ENCODE data around the gene TMCO6. TPM values are rescaled to one million over a fixed set of nuclear protein-coding genes. Genes with fewer than 3 reads are reported as not detected.
A peak's percentile ranks its signal among the peaks of the same experiment; 100 is the strongest.

The TMCO6 gene
- total and polyA plus RNA-seq, 9 of the 15 experiments (the other 6 are each of a cell fraction or from before 2014, with no cell fraction given), result 3.4 to 46.4 (median 16.7) TPM

DNA sequence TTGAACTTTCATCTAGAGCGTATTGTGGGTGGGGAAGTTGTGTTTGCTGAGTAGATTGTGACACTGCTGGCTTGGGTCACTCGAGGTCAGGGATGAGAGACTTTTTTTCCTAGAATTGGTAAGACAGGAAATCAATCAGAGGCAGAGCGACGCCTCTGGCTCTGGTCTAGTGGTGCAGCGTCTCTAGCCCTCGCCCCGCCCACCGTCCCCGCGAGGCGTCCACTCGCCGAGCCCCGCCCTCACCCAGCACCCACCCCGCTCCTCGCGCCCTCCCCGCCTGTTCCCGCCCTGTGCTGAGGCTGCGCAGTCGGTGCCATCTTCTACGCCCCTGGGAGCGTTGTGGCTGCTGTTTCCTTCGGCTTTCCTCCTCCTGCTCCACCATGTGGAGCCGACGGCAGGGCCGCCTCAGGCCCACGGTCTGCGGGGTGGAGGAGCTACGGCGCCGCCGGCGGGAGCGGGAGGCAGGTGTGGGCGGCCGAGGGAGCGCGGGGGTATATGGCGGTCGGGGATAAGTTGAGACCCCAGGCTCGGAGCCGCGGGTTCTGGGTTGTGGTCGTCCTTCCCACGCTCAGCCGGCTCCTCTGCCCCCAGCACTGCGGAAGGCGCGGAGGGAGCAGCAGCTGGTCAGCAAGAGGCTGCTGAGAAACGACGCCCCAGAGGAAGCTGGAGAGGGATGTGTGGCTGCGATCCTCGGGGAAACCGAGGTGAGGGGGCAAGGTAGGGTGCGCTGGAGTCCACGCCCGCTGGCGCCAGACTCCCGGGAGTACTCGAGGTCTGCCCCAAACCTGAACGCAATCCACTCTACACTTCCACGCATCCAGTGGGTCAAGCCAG, at the start of gene TMCO6 (continued):
- TF ChIP-seq, protein P1, sequence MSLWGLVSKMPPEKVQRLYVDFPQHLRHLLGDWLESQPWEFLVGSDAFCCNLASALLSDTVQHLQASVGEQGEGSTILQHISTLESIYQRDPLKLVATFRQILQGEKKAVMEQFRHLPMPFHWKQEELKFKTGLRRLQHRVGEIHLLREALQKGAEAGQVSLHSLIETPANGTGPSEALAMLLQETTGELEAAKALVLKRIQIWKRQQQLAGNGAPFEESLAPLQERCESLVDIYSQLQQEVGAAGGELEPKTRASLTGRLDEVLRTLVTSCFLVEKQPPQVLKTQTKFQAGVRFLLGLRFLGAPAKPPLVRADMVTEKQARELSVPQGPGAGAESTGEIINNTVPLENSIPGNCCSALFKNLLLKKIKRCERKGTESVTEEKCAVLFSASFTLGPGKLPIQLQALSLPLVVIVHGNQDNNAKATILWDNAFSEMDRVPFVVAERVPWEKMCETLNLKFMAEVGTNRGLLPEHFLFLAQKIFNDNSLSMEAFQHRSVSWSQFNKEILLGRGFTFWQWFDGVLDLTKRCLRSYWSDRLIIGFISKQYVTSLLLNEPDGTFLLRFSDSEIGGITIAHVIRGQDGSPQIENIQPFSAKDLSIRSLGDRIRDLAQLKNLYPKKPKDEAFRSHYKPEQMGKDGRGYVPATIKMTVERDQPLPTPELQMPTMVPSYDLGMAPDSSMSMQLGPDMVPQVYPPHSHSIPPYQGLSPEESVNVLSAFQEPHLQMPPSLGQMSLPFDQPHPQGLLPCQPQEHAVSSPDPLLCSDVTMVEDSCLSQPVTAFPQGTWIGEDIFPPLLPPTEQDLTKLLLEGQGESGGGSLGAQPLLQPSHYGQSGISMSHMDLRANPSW (CRISPR knock-in tag; IDR thresholded peaks at IDR 0.05), result no peak
- TF ChIP-seq, protein P2, sequence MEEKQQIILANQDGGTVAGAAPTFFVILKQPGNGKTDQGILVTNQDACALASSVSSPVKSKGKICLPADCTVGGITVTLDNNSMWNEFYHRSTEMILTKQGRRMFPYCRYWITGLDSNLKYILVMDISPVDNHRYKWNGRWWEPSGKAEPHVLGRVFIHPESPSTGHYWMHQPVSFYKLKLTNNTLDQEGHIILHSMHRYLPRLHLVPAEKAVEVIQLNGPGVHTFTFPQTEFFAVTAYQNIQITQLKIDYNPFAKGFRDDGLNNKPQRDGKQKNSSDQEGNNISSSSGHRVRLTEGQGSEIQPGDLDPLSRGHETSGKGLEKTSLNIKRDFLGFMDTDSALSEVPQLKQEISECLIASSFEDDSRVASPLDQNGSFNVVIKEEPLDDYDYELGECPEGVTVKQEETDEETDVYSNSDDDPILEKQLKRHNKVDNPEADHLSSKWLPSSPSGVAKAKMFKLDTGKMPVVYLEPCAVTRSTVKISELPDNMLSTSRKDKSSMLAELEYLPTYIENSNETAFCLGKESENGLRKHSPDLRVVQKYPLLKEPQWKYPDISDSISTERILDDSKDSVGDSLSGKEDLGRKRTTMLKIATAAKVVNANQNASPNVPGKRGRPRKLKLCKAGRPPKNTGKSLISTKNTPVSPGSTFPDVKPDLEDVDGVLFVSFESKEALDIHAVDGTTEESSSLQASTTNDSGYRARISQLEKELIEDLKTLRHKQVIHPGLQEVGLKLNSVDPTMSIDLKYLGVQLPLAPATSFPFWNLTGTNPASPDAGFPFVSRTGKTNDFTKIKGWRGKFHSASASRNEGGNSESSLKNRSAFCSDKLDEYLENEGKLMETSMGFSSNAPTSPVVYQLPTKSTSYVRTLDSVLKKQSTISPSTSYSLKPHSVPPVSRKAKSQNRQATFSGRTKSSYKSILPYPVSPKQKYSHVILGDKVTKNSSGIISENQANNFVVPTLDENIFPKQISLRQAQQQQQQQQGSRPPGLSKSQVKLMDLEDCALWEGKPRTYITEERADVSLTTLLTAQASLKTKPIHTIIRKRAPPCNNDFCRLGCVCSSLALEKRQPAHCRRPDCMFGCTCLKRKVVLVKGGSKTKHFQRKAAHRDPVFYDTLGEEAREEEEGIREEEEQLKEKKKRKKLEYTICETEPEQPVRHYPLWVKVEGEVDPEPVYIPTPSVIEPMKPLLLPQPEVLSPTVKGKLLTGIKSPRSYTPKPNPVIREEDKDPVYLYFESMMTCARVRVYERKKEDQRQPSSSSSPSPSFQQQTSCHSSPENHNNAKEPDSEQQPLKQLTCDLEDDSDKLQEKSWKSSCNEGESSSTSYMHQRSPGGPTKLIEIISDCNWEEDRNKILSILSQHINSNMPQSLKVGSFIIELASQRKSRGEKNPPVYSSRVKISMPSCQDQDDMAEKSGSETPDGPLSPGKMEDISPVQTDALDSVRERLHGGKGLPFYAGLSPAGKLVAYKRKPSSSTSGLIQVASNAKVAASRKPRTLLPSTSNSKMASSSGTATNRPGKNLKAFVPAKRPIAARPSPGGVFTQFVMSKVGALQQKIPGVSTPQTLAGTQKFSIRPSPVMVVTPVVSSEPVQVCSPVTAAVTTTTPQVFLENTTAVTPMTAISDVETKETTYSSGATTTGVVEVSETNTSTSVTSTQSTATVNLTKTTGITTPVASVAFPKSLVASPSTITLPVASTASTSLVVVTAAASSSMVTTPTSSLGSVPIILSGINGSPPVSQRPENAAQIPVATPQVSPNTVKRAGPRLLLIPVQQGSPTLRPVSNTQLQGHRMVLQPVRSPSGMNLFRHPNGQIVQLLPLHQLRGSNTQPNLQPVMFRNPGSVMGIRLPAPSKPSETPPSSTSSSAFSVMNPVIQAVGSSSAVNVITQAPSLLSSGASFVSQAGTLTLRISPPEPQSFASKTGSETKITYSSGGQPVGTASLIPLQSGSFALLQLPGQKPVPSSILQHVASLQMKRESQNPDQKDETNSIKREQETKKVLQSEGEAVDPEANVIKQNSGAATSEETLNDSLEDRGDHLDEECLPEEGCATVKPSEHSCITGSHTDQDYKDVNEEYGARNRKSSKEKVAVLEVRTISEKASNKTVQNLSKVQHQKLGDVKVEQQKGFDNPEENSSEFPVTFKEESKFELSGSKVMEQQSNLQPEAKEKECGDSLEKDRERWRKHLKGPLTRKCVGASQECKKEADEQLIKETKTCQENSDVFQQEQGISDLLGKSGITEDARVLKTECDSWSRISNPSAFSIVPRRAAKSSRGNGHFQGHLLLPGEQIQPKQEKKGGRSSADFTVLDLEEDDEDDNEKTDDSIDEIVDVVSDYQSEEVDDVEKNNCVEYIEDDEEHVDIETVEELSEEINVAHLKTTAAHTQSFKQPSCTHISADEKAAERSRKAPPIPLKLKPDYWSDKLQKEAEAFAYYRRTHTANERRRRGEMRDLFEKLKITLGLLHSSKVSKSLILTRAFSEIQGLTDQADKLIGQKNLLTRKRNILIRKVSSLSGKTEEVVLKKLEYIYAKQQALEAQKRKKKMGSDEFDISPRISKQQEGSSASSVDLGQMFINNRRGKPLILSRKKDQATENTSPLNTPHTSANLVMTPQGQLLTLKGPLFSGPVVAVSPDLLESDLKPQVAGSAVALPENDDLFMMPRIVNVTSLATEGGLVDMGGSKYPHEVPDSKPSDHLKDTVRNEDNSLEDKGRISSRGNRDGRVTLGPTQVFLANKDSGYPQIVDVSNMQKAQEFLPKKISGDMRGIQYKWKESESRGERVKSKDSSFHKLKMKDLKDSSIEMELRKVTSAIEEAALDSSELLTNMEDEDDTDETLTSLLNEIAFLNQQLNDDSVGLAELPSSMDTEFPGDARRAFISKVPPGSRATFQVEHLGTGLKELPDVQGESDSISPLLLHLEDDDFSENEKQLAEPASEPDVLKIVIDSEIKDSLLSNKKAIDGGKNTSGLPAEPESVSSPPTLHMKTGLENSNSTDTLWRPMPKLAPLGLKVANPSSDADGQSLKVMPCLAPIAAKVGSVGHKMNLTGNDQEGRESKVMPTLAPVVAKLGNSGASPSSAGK (IDR thresholded peaks at IDR 0.05), result peak; percentile 89
- peak in 1 of 2 experiments; percentile 62; a peak in 2 of 4 replicates for TF ChIP-seq TEAD1 (CRISPR knock-in tag; IDR thresholded peaks at IDR 0.05)
- TF ChIP-seq MEIS2 (IDR thresholded peaks at IDR 0.05; ENCODE audit: partially characterized antibody), result peak; percentile 97
- peak; percentile 92 for TF ChIP-seq LEF1 (IDR thresholded peaks at IDR 0.05)
- TF ChIP-seq, protein P3, sequence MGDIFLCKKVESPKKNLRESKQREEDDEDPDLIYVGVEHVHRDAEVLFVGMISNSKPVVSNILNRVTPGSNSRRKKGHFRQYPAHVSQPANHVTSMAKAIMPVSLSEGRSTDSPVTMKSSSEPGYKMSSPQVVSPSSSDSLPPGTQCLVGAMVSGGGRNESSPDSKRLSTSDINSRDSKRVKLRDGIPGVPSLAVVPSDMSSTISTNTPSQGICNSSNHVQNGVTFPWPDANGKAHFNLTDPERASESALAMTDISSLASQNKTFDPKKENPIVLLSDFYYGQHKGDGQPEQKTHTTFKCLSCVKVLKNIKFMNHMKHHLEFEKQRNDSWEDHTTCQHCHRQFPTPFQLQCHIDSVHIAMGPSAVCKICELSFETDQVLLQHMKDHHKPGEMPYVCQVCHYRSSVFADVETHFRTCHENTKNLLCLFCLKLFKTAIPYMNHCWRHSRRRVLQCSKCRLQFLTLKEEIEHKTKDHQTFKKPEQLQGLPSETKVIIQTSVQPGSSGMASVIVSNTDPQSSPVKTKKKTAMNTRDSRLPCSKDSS (IDR thresholded peaks at IDR 0.05; ENCODE audit: low read depth, partially characterized antibody), result no peak
- no peak for TF ChIP-seq KLF13 (tag; IDR thresholded peaks at IDR 0.05; ENCODE audit: borderline replicate concordance, low read depth)
- TF ChIP-seq YY1 (IDR thresholded peaks at IDR 0.05; ENCODE audit: borderline replicate concordance in 1 of 3, control insufficient read depth in 1 of 3, extremely low read depth in 1 of 3, insufficient read depth in 3 of 3, insufficient read length in 1 of 3, insufficient replicate concordance in 2 of 3, low read depth in 1 of 3, low read length in 2 of 3), result peak in 2 of 3 experiments; percentile 46 to 61
- TF ChIP-seq MTA3 (IDR thresholded peaks at IDR 0.05; ENCODE audit: borderline replicate concordance), result no peak

Measured in K562 (cell line).